ENCODE results near the gene KDM2A. TPM values are rescaled to one million over a fixed set of nuclear protein-coding genes. Genes with fewer than 3 reads are reported as not detected.
"Not testable (repeated sequence)": the region's sequence is repeated elsewhere in the genome, so short reads cannot be mapped to it uniquely, and the experiment has no call there.

The KDM2A gene
- total RNA-seq, 1 experiment from 2014 or later: 122 TPM

GRCh38 chr11:67165623-67166022 is 46.6 kb downstream of the KDM2A start:
- peaks cover 26% of the 10 kb centered on the region for H3K36me3 Mint-ChIP-seq (ENCODE audit: insufficient read depth, unreplicated experiment)
- intact Hi-C loops (cut with micrococcal nuclease; ENCODE audit: unreplicated experiment): loop anchor here (2.0 kb wide), 1 partner anchor 85 kb away; no protein-coding TSS in a partner anchor
- DNase-seq: no peak
- no TSS peak for BruUV-seq (replicated peaks)
- H3K36me3 ChIP-seq (ENCODE audit: control insufficient read depth, insufficient read depth, low read length): no peaks in the 10 kb centered on the region
- H3K4me1 ChIP-seq: no peaks in the 10 kb centered on the region
- H3K9me3 ChIP-seq: no peaks in the 10 kb centered on the region
- no peak overlapping the region for H3K4me3 Mint-ChIP-seq (ENCODE audit: unreplicated experiment)
- no peak overlapping the region for H3K4me3 ChIP-seq (ENCODE audit: low read depth, low read length)
- no peaks in the 10 kb centered on the region for H3K27me3 Mint-ChIP-seq (ENCODE audit: insufficient read depth, unreplicated experiment)
- H3K4me1 Mint-ChIP-seq (ENCODE audit: low read depth, unreplicated experiment): no peaks in the 10 kb centered on the region
- no peak for TF ChIP-seq CTCF (IDR thresholded peaks at IDR 0.05; ENCODE audit: insufficient read depth in 1 of 2, low read depth in 1 of 2, low read length in 1 of 2, severe bottlenecking in 1 of 2, unreplicated experiment in 1 of 2)
- H3K9me3 Mint-ChIP-seq (ENCODE audit: unreplicated experiment): no peaks in the 10 kb centered on the region
- ChIA-PET POLR2A (interaction anchor here (1.2 kb wide), 1 partner anchor 74 kb away, joined by 4 read pairs; no protein-coding TSS in a partner anchor), CTCF (interaction anchor here (0.7 kb wide), 1 partner anchor 152 kb away, joined by 3 read pairs; no protein-coding TSS in a partner anchor)
- no peak overlapping the region for H3K27ac Mint-ChIP-seq (ENCODE audit: unreplicated experiment)
- no peaks in the 10 kb centered on the region for H3K27me3 ChIP-seq (replicated peaks; ENCODE audit: control insufficient read depth, insufficient read depth, low read length)

- Histone ChIP-seq H3K9me3 (no peaks in the 10 kb centered on the region), H3K27me3 (replicated peaks; ENCODE audit: control insufficient read depth, insufficient read depth, low read length) (no peaks in the 10 kb centered on the region), H3K4me3 (ENCODE audit: low read depth, low read length) (no peak overlapping the region), H3K4me1 (no peaks in the 10 kb centered on the region), H3K36me3 (ENCODE audit: control insufficient read depth, insufficient read depth, low read length) (no peaks in the 10 kb centered on the region; the same call in 1 of the 2 replicates)
- intact Hi-C loops (cut with micrococcal nuclease; ENCODE audit: unreplicated experiment): loop anchor here (2.0 kb wide), 1 partner anchor 86 kb away; no protein-coding TSS in a partner anchor
- ChIA-PET CTCF (interaction anchor here (0.6 to 1.4 kb wide), 4 partner anchors 48 to 569 kb away, joined by 3 to 5 read pairs (median 4); partner anchors contain the start of gene KDM2A), POLR2A (no interaction called here)
- H3K4me3 Mint-ChIP-seq (ENCODE audit: unreplicated experiment): no peak overlapping the region
- no peaks in the 10 kb centered on the region for H3K27me3 Mint-ChIP-seq (ENCODE audit: insufficient read depth, unreplicated experiment)
- no peak for DNase-seq
- no peaks in the 10 kb centered on the region for H3K9me3 Mint-ChIP-seq (ENCODE audit: unreplicated experiment)
- peaks cover 32% of the 10 kb centered on the region for H3K36me3 Mint-ChIP-seq (ENCODE audit: insufficient read depth, unreplicated experiment)
- no TSS peak for BruUV-seq (replicated peaks)
- TF ChIP-seq CTCF (IDR thresholded peaks at IDR 0.05; ENCODE audit: insufficient read depth in 1 of 2, low read depth in 1 of 2, low read length in 1 of 2, severe bottlenecking in 1 of 2, unreplicated experiment in 1 of 2): no peak
- H3K4me1 Mint-ChIP-seq (ENCODE audit: low read depth, unreplicated experiment): no peaks in the 10 kb centered on the region
- H3K27ac Mint-ChIP-seq (ENCODE audit: unreplicated experiment): no peak overlapping the region
Measured at GRCh38 chr11:67167091-67167490, 48.0 kb downstream of the KDM2A start.

- intact Hi-C loops (cut with micrococcal nuclease; ENCODE audit: unreplicated experiment): loop anchor here (1.0 to 2.0 kb wide), 3 partner anchors 49 to 114 kb away; partner anchors contain the start of gene KDM2A
- no peak overlapping the region for H3K27ac Mint-ChIP-seq (ENCODE audit: unreplicated experiment)
- POLR2A ChIA-PET: no interaction called here
- TF ChIP-seq CTCF (IDR thresholded peaks at IDR 0.05; ENCODE audit: insufficient read depth in 1 of 2, low read depth in 1 of 2, low read length in 1 of 2, severe bottlenecking in 1 of 2, unreplicated experiment in 1 of 2): no peak
- no peaks in the 10 kb centered on the region for H3K9me3 ChIP-seq
- H3K9me3 Mint-ChIP-seq (ENCODE audit: unreplicated experiment): no peaks in the 10 kb centered on the region
- no peaks in the 10 kb centered on the region for H3K4me1 Mint-ChIP-seq (ENCODE audit: low read depth, unreplicated experiment)
- no peaks in the 10 kb centered on the region for H3K4me1 ChIP-seq
- no peaks in the 10 kb centered on the region for H3K27me3 Mint-ChIP-seq (ENCODE audit: insufficient read depth, unreplicated experiment)
- H3K27me3 ChIP-seq (replicated peaks; ENCODE audit: control insufficient read depth, insufficient read depth, low read length): no peaks in the 10 kb centered on the region
- no peaks in the 10 kb centered on the region; the same call in 1 of the 2 replicates for H3K36me3 ChIP-seq (ENCODE audit: control insufficient read depth, insufficient read depth, low read length)
- H3K36me3 Mint-ChIP-seq (ENCODE audit: insufficient read depth, unreplicated experiment): peaks cover 32% of the 10 kb centered on the region
- no peak overlapping the region for H3K4me3 ChIP-seq (ENCODE audit: low read depth, low read length)
- BruUV-seq (replicated peaks): no TSS peak
- no peak overlapping the region for H3K4me3 Mint-ChIP-seq (ENCODE audit: unreplicated experiment)
- CTCF ChIA-PET: interaction anchor here (0.7 to 1.4 kb wide), 3 partner anchors 49 to 87 kb away, joined by 3 to 5 read pairs (median 4); partner anchors contain the start of gene KDM2A
- DNase-seq: no peak
Measured at GRCh38 chr11:67167719-67168118, 48.7 kb downstream of the KDM2A start.

GRCh38 chr11:67168911-67169310 is 49.8 kb downstream of the KDM2A start:
- CTCF ChIA-PET: interaction anchor here (0.7 kb wide), 4 partner anchors 50 to 379 kb away, joined by 4 to 5 read pairs (median 4); no protein-coding TSS in a partner anchor
- H3K36me3 Mint-ChIP-seq (ENCODE audit: insufficient read depth, unreplicated experiment): peaks cover 25% of the 10 kb centered on the region
- H3K27me3 ChIP-seq (replicated peaks; ENCODE audit: control insufficient read depth, insufficient read depth, low read length); H3K36me3 ChIP-seq (ENCODE audit: control insufficient read depth, insufficient read depth, low read length); H3K9me3 ChIP-seq; H3K27me3 Mint-ChIP-seq (ENCODE audit: insufficient read depth, unreplicated experiment); H3K27ac Mint-ChIP-seq (ENCODE audit: unreplicated experiment); H3K4me1 Mint-ChIP-seq (ENCODE audit: low read depth, unreplicated experiment); BruUV-seq (replicated peaks); H3K4me3 Mint-ChIP-seq (ENCODE audit: unreplicated experiment); H3K4me3 ChIP-seq (ENCODE audit: low read depth, low read length); DNase-seq; H3K4me1 ChIP-seq; H3K9me3 Mint-ChIP-seq (ENCODE audit: unreplicated experiment); POLR2A ChIA-PET: not testable (repeated sequence)
- intact Hi-C loops (cut with micrococcal nuclease; ENCODE audit: unreplicated experiment): loop anchor here (1.0 to 2.0 kb wide), 2 partner anchors 50 to 116 kb away; partner anchors contain the start of gene KDM2A
